ENCODE results near the gene MCM5. TPM values are rescaled to one million over a fixed set of nuclear protein-coding genes. Genes with fewer than 3 reads are reported as not detected.

The MCM5 gene
- total RNA-seq, 2 experiments from 2014 or later: 21.6 to 22.6 TPM

GRCh38 chr22:35443338-35443737 lies 43.4 kb downstream of the MCM5 start:
- no peak overlapping the region for H3K27ac ChIP-seq (ENCODE audit: low read depth in 1 of 2, low read length in 2 of 2)
- no peak overlapping the region for H3K4me3 ChIP-seq (ENCODE audit: low read length)
- ChIA-PET CTCF (no interaction called here), POLR2A (no interaction called here)
- DNase-seq (no peak), ATAC-seq (ENCODE audit: poor library complexity) (no peak)
- Mint-ChIP-seq H3K4me3 (no peak overlapping the region), H3K36me3 (ENCODE audit: low read depth) (no peaks in the 10 kb centered on the region), H3K4me1 (ENCODE audit: low read depth) (no peaks in the 10 kb centered on the region), H3K27ac (no peak overlapping the region), H3K27me3 (no peaks in the 10 kb centered on the region), H3K9me3 (no peaks in the 10 kb centered on the region)
- no peak for TF ChIP-seq CTCF (IDR thresholded peaks at IDR 0.05)
- intact Hi-C loops (cut with DNase I, micrococcal nuclease): no loop called here
- no peaks in the 10 kb centered on the region for H3K9me3 ChIP-seq (ENCODE audit: control insufficient read depth in 1 of 2, insufficient read depth in 1 of 2, low read length in 2 of 2)
- peaks cover 10% of the 10 kb centered on the region for H3K4me1 ChIP-seq (ENCODE audit: insufficient read depth, low read length)
- H3K36me3 ChIP-seq (ENCODE audit: insufficient read depth, low read length): no peaks in the 10 kb centered on the region
- no peaks in the 10 kb centered on the region for H3K27me3 ChIP-seq (ENCODE audit: control insufficient read depth in 1 of 2, insufficient read depth in 2 of 2, low read length in 2 of 2)

- no peak overlapping the region for H3K27ac Mint-ChIP-seq
- DNase-seq: no peak
- H3K4me3 ChIP-seq (ENCODE audit: low read length): no peak overlapping the region
- no peak overlapping the region for H3K27ac ChIP-seq (ENCODE audit: low read depth in 1 of 2, low read length in 2 of 2)
- POLR2A ChIA-PET: no interaction called here
- no peaks in the 10 kb centered on the region for H3K36me3 Mint-ChIP-seq (ENCODE audit: low read depth)
- H3K9me3 ChIP-seq (ENCODE audit: control insufficient read depth in 1 of 2, insufficient read depth in 1 of 2, low read length in 2 of 2): no peaks in the 10 kb centered on the region
- no peak for TF ChIP-seq CTCF (IDR thresholded peaks at IDR 0.05)
- intact Hi-C loops (cut with DNase I, micrococcal nuclease): no loop called here
- no peaks in the 10 kb centered on the region for H3K9me3 Mint-ChIP-seq
- H3K4me3 Mint-ChIP-seq: no peak overlapping the region
- H3K4me1 ChIP-seq (ENCODE audit: insufficient read depth, low read length): peaks cover 11% of the 10 kb centered on the region
- H3K27me3 ChIP-seq (ENCODE audit: control insufficient read depth in 1 of 2, insufficient read depth in 2 of 2, low read length in 2 of 2): no peaks in the 10 kb centered on the region
- H3K36me3 ChIP-seq (ENCODE audit: insufficient read depth, low read length): no peaks in the 10 kb centered on the region
- no peak for ATAC-seq (ENCODE audit: poor library complexity)
- H3K4me1 Mint-ChIP-seq (ENCODE audit: low read depth): no peaks in the 10 kb centered on the region
- CTCF ChIA-PET: no interaction called here
- H3K27me3 Mint-ChIP-seq: no peaks in the 10 kb centered on the region
Measured at GRCh38 chr22:35443790-35444684, 44.1 kb downstream of the MCM5 start.

GRCh38 chr22:35444685-35445399 lies 44.9 kb downstream of the MCM5 start:
- Mint-ChIP-seq H3K27me3 (no peaks in the 10 kb centered on the region), H3K9me3 (no peaks in the 10 kb centered on the region), H3K4me1 (ENCODE audit: low read depth) (no peaks in the 10 kb centered on the region), H3K36me3 (ENCODE audit: low read depth) (no peaks in the 10 kb centered on the region), H3K4me3 (no peak overlapping the region), H3K27ac (no peak overlapping the region)
- Histone ChIP-seq H3K27ac (ENCODE audit: low read depth in 1 of 2, low read length in 2 of 2) (no peak overlapping the region), H3K9me3 (ENCODE audit: control insufficient read depth in 1 of 2, insufficient read depth in 1 of 2, low read length in 2 of 2) (no peaks in the 10 kb centered on the region), H3K27me3 (ENCODE audit: control insufficient read depth in 1 of 2, insufficient read depth in 2 of 2, low read length in 2 of 2) (no peaks in the 10 kb centered on the region), H3K4me3 (ENCODE audit: low read length) (no peak overlapping the region), H3K4me1 (ENCODE audit: insufficient read depth, low read length) (peaks cover 11% of the 10 kb centered on the region), H3K36me3 (ENCODE audit: insufficient read depth, low read length) (no peaks in the 10 kb centered on the region)
- ATAC-seq (ENCODE audit: poor library complexity): no peak
- no peak for DNase-seq
- ChIA-PET POLR2A (interaction anchor here (0.5 kb wide), 1 partner anchor 29 kb away, joined by 3 read pairs; no protein-coding TSS in a partner anchor), CTCF (no interaction called here)
- no peak for TF ChIP-seq CTCF (IDR thresholded peaks at IDR 0.05)
- intact Hi-C loops (cut with DNase I, micrococcal nuclease): no loop called here

All from CD4-positive, alpha-beta T cell (primary cell).